Head of caudate nucleus (tissue), 42 donors: ENCODE results near the gene PIPOX.

Source experiments
- DNase-seq, 42 donors: peaks; one replicate each; pipeline versions ENCODE4 v3.0.0 to v3.0.0-alpha.2; 2020 to 2021; ENCODE audit warnings: mixed read lengths in 7 of 42
- intact Hi-C: fragments of 100-400 bp; cut with DNase I; formaldehyde crosslinking; loops from one replicate; pipeline ENCODE4 v1.15.0; 2022

The PIPOX gene

GRCh38 chr17:29066606-29067005 lies 23.7 kb downstream of the PIPOX start:
- DNase-seq: peak in 3 of 42 donors; percentile 33 to 59 (median 45)
- intact Hi-C loops: no loop called here

DNA sequence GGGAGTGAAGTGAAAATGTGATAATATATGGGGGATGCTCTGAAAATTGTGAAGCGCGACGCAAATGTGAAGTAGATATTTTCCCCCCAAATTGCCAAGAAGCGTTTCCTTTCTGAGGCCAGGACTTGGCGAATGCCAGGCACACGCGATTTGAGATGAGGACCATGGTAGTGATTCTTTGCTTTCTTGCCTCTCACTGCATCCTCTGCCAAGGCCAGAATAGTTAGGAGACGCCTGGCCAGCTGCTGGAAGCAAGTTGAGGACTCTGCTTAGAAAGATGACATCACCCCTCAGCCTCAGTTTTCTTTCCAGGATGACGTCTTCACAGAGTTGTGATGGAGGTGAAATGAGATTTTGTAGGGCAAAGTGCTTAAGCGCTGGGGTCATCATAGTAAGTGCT lies 25.9 kb downstream of the PIPOX start:
- DNase-seq: peak in 1 of 42 donors; percentile 66
- intact Hi-C loops: no loop called here

DNA sequence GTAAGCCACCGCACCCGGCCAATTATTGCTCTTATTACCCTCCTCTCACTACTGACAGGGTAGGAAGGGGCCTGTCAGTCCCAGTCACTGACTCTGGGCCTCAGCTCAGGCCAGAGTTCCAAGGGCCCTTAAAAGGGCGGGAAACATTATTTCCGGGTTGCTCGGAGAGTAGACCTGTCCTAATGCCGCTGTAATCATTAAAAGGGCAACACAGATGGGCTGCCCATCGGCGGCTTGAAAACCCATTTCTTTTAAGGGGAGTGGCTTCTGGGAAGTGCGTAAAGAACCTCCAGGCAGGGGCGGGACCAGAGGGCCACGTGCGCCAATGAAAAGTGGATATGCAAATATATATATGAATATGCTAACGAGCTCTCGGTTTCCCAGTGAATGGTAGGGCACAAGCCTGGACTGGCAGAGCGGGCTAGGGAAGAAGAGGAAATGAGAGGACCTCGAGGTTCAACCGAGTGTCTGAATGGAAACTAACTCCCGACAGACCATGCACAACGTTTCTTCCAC lies 26.6 kb downstream of the PIPOX start:
- DNase-seq: no peak
- intact Hi-C loops: no loop called here

DNA sequence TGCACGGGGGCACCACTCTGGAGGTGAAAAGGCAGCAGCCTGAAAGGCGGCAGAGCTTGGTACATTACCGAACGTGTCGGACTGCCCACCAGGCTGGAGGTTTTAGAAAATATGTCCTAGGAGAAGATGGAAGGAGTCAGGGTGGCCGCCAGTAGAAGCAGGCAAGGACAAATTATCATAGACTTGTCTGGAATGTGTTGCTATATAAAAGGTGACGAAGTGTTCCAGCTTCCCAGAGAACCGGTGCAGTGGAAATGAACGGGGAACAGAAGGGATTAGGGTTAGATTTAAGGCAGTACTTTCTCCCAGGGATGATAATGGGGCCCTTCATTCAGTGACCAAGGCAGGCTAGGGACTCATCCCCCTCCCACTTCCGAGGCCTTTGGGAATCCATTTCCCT lies 27.4 kb downstream of the PIPOX start:
- DNase-seq: no peak
- intact Hi-C loops: no loop called here

GRCh38 chr17:29070781-29071180 lies 27.8 kb downstream of the PIPOX start:
- intact Hi-C loops: no loop called here
- DNase-seq: no peak

- DNase-seq: no peak
- intact Hi-C loops: no loop called here
Observed at GRCh38 chr17:29071303-29071702, 28.4 kb downstream of the PIPOX start.

DNA sequence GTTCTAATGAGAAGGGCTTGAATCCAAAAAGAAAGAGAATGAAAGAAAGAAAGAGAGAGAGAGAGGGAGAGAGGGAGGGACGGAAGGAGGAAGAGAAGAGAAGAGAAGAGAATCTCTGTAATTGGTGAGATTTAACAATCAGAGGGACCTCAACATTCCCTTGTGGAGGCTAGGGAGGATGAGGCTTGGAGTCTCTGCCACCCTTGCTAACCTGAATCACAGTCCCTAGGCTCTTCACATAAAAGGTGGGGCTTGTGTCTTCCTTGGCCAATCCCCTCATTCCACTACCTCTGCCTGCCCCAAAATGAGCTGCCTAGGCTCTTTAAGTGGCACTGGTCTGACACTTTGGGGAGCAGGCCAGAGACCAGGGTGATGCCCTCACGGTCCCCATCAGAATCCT lies 30.1 kb downstream of the PIPOX start:
- intact Hi-C loops: no loop called here

DNA sequence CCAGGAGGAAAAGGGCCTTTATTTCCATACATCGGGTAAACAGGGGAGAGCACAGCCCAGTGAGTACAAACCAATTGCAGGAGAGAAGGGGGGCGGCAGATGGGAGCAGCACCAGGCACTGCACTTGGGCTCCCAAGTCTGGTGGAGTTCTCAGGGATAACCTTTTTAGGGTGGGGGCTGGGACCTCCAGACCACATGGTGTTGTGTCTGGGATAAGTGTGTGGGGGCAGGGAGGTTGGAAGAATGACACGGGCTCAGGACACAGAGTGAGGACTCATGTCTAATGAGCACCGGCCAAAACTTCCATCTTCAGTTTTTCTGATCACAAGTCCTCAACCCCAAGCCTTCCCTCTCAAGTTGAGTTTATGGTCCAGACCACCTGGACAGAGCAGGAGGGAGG lies 30.6 kb downstream of the PIPOX start:
- intact Hi-C loops: no loop called here
- no peak for DNase-seq

More for the DNA sequence above, 30.1 kb downstream of the PIPOX start:
- no peak for DNase-seq

- no peak for DNase-seq
- intact Hi-C loops: no loop called here
Observed at GRCh38 chr17:29074488-29074887, 31.5 kb downstream of the PIPOX start.

DNA sequence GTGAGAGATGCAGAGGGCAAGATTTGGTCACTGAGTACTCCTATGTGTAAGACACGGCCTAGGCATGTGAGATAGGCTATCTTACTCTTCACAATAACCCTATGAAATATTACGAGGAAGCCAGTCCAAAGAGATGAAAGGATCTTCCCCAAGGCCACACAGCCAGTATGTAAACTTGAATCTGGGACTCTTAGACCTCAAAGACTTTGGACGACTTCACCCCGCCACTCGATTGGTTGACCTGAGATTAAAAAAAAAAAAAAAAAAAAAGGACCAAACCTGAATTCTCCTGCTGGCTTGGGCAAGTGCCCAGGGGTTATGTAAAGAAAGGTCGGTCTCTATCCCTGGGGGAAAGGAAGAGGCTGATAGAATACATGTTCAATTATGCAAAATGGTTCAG lies 33.1 kb downstream of the PIPOX start:
- intact Hi-C loops: no loop called here
- DNase-seq: no peak

- DNase-seq: peak in 40 of 42 donors; percentile 41 to 90 (median 74)
Observed at GRCh38 chr17:29076722-29077121, 33.8 kb downstream of the PIPOX start.

DNA sequence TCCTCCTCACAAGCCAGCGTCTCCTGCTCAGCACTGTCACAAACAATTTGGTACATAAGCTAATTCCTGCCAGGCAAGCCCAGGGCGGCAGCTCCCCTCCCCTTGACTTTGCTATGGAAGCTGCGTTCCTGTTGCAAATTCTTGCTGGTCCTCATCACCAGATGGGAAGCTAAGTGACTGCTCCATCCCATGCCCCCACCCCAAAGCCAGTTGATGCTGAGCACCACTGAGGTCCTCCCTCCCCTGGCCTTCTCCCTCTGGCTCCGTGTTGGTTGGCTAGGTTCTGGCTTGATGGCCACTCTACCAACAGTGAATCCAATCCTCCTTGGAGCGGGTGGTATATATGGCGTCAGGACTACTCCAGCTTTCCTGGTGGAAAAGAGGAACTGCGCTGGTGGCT lies 34.4 kb downstream of the PIPOX start:
- no peak for DNase-seq
- intact Hi-C loops: no loop called here

More at GRCh38 chr17:29076722-29077121, 33.8 kb downstream of the PIPOX start:
- intact Hi-C loops: no loop called here

GRCh38 chr17:29078183-29079045 lies 35.5 kb downstream of the PIPOX start:
- peak; percentile 54 to 96 (median 84) for DNase-seq
- intact Hi-C loops: no loop called here

GRCh38 chr17:29079433-29079832 lies 36.5 kb downstream of the PIPOX start:
- no peak for DNase-seq
- intact Hi-C loops: no loop called here

GRCh38 chr17:29079887-29080286 lies 36.9 kb downstream of the PIPOX start:
- DNase-seq: no peak
- intact Hi-C loops: no loop called here

- no peak for DNase-seq
- intact Hi-C loops: no loop called here
Observed at GRCh38 chr17:29080323-29080722, 37.4 kb downstream of the PIPOX start.

DNA sequence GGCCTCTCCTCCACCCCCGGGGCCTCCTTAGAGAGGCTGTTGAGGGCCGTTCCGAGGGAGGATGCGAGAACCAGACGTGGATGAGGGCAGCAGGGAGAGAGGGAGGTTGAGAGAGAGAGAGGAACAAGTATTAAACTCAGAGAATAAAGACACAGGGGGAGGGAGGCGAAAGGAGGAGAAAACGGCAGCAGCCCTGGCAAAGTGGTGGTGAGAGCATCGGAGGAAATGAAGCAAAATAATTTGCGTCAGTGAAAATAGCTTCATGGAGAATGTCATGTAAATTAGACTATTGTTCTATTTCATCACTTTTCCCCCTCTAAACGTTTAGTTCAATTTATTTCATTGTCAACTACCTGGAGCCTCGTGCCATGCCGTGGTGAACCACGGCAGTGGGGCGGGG lies 38.0 kb downstream of the PIPOX start:
- intact Hi-C loops: no loop called here

DNA sequence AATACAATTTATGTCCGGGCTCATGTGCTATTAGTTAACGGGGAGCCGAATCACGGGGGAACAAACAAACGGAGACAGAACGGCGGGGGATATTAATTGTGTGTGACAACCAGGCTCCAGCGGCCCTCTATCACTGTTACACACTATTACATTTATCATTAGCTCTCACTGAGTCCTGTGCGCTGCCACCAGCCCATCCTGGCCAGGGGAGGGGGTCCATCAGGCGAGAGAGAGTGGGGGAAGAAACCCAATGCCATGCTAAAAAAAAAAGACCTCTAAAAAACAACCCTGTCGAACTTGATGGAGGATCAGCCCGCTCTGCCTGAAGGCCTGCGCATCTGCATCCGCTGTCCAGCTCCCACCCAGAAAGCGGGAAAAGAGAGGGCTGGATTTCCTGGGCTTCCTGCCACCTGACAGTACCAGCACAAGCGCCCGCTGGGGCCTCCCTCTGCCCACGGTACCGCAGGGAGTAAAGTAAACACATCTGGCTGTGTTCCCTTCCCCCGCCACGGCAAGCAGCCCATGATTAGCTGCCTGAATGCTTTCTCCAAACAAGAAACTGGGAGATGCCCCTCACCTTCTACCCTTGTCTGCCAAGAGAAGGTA lies 41.7 kb downstream of the PIPOX start:
- DNase-seq: peak in 1 of 42 donors; percentile 33
- intact Hi-C loops: no loop called here

More for the DNA sequence above, 38.0 kb downstream of the PIPOX start:
- no peak for DNase-seq

- DNase-seq: no peak
Observed at GRCh38 chr17:29085223-29085622, 42.3 kb downstream of the PIPOX start.

DNA sequence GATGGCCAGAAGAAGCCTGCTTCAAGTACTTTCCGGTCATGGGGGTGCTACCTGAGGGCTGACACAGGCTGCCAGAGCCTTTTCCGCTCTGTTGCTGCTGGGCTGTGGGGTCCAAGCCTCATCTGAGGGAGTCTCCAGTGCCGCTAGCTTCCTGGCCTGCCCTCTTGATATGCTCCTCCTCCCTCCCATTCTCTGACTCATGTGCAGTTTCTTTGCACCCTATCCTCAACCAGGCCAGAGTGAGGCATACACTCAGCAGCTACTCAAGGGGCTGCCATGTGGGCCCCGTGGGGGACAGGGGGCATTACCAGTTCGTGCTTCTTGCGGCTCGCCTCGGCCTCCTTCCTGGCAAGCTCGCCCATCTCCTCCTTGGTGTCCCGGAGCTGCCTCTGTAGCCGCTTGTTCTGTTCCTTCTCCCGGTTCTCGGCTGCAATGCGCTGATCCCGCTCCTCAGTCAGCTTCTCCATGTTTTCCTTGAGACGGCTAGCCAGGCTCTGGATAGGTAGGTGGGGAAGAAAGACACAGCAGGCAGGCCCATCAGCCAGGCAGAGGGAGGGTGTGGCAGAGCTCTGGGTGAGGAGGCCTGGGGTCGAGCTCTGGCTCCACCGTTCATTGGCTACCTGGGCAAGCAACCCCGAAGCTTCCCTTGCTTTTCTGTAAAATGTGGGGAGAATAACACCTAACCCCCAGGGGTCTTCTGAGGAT lies 43.8 kb downstream of the PIPOX start:
- peak in 3 of 42 donors; percentile 37 to 66 (median 53) for DNase-seq
- intact Hi-C loops: no loop called here

More at GRCh38 chr17:29085223-29085622, 42.3 kb downstream of the PIPOX start:
- intact Hi-C loops: no loop called here
